22Rv1 (cell line): ENCODE measurements around the gene CEP131.

Source experiments
- H3K27ac ChIP-seq: fragments of 450-650 bp; 2 replicates; pipeline ENCODE4 v1.5.1; 2017
- ZFX ChIP-seq: fragments of 450-650 bp; IDR thresholded peaks from 2 replicates; pipeline ENCODE4 v1.6.1; 2017; ENCODE audit warnings: antibody characterized with exemption, borderline replicate concordance
- TF ChIP-seq, protein P1 (sequence below): fragments of 450-650 bp; IDR thresholded peaks from 2 replicates; pipeline ENCODE4 v1.5.1; 2017; ENCODE audit warnings: mild to moderate bottlenecking

CEP131 gene

DNA sequence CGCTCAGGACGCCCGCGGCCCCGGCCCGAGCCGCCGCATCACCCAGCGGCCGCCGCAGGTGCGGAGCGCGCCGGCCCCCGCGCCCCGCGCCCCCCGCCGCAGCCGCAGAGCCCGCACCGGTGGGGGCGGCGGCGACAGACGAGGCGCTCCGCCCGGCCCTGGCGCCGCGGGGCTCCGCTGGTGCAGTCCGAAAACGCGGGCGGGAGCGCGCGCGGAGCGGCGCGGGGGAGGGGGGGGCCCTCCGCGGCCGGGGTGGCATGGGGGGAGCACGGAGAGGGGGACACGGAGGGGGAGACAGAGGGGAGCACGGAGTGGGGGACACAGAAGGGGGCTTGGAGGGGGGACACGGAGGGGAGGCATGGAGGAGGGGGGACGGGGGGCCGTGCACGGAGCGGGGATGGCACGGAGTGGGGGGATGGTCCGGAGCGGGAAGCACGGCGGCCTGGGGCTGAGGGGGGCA, 56.7 kb downstream of the CEP131 start, which contains the start of gene AATK:
TSS of gene AATK (minus strand) at position 189 of the 460 bp plus-strand sequence. CDS start 229 bp downstream, outside the sequence.
- TF ChIP-seq, protein P1, sequence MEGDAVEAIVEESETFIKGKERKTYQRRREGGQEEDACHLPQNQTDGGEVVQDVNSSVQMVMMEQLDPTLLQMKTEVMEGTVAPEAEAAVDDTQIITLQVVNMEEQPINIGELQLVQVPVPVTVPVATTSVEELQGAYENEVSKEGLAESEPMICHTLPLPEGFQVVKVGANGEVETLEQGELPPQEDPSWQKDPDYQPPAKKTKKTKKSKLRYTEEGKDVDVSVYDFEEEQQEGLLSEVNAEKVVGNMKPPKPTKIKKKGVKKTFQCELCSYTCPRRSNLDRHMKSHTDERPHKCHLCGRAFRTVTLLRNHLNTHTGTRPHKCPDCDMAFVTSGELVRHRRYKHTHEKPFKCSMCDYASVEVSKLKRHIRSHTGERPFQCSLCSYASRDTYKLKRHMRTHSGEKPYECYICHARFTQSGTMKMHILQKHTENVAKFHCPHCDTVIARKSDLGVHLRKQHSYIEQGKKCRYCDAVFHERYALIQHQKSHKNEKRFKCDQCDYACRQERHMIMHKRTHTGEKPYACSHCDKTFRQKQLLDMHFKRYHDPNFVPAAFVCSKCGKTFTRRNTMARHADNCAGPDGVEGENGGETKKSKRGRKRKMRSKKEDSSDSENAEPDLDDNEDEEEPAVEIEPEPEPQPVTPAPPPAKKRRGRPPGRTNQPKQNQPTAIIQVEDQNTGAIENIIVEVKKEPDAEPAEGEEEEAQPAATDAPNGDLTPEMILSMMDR, result no peak
- no peak for TF ChIP-seq ZFX
- H3K27ac ChIP-seq, result no peak within 1 kb of the TSS

- no peak for TF ChIP-seq ZFX
- TF ChIP-seq, protein P1, result no peak
- no peak within 1 kb of the TSS for H3K27ac ChIP-seq
Measured at GRCh38 chr17:81165246-81166032, 57.3 kb downstream of the CEP131 start, which contains the start of gene PVALEF. TSS of gene PVALEF (plus strand) at chr17:81165507. CDS start at chr17:81181227, 15,720 bp downstream.

- TF ChIP-seq, protein P1, result no peak
- H3K27ac ChIP-seq, result no peak overlapping the region
Measured at GRCh38 chr17:81164371-81165245, 58.2 kb downstream of the CEP131 start.

DNA sequence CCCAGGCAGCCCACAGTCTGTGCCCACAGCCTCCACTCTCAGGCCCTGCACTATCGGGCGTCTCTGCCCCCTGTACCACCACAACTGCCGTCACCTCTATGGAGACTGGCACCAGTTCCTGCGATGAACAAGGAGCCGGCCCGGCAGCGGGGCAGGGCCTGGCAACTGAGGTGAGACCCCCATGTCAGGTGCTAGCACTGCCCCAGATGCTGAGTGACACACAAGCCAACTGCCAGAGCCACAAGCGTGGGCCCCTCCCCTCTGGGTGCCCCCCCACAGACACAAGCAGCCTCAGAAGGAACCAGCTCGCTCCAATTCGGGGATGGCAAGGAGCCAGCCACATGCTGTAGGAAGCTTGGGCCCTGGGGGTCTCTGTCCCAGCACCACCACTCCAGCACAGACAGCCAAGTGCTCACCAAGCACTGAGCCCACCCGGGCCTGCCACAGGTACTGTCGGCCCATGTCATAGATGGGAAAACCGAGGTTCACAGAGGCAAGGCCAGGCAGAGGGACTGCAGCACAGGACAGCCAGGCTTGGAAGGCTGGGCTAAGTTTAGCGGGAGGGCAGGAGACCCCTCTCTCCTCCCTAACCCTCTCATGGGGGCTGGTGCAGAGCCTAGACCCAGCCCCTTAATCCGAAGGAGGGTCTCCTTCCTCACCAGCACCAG, 58.9 kb downstream of the CEP131 start:
- H3K27ac ChIP-seq, result no peak overlapping the region
- TF ChIP-seq, protein P1, result no peak
- no peak for TF ChIP-seq ZFX

GRCh38 chr17:81163051-81163695, 59.6 kb downstream of the CEP131 start:
- no peak for TF ChIP-seq ZFX
- TF ChIP-seq, protein P1, result no peak
- H3K27ac ChIP-seq, result no peak overlapping the region

- no peak for TF ChIP-seq ZFX
- TF ChIP-seq, protein P1, result no peak
- no peak overlapping the region for H3K27ac ChIP-seq
Measured at GRCh38 chr17:81162491-81162890, 60.3 kb downstream of the CEP131 start.
